Measurements from ENCODE around the gene ENGASE.

The ENGASE gene

GRCh38 chr17:79039171-79039570 lies 35.5 kb upstream of the ENGASE start:
- no peak for DNase-seq

DNA sequence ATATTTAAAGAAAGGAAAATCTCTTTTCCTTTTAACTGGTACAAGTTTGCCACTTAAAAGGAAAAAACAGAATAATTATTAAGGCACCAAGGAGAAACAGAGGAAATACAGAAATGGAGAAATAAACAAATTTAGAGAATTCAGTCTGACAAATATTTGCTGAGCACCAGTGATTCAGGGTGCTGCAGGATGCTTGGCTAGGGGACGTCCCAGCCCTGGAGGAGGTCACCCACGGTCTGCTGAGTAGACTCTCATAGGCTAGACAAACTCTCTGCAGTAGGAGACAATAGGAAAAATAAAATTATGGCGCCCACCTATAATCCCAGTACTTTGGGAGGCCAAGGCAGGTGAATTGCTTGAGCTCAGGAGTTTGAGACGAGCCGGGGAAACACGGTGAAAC lies 34.7 kb upstream of the ENGASE start:
- no peak for DNase-seq

- no peak for DNase-seq
Observed at GRCh38 chr17:79041041-79041570, 33.5 kb upstream of the ENGASE start.

GRCh38 chr17:79041723-79042420 lies 32.8 kb upstream of the ENGASE start:
- no peak for DNase-seq

GRCh38 chr17:79042421-79043190 lies 32.0 kb upstream of the ENGASE start:
- DNase-seq: peak; percentile 80

GRCh38 chr17:79043191-79043930 lies 31.3 kb upstream of the ENGASE start:
- no peak for DNase-seq

- DNase-seq: no peak
Observed at GRCh38 chr17:79043931-79044320, 30.7 kb upstream of the ENGASE start.

- no peak for DNase-seq
Observed at GRCh38 chr17:79044462-79044861, 30.2 kb upstream of the ENGASE start.

DNA sequence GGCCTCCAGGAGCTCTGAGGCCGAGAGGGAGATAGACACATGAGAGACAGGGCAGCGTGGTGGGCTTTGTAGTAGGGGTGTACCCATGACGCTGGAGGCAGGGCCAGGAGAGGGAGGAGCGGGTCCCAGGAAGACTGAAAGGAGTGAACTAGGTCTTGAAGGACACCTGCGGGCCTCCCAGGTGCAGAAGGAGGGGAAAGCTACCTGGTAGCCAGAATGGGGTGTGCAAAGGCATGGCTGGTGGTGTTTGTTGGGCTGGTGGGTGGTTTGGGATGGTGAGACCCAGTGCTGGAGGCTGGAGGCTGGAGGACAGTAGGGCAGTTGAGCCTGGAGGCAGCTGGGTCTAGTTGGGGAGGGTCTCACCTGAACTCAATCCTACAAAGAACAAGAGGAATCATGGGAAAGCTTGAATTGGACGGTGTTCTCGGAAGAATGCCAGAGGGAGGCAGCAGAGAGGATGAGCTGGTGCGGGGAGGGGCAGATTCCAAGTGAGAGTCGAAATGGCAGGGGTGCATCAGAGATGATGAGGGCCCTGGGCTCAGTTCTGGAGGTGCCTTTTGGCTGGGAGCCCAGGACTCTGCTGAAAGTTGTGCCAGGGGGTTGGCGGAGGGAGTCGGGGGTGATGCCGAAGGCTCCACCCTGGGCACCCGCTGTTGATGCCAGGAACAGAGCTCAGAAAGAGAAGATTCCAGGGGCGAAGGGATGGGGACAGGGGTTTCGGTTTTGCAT lies 29.5 kb upstream of the ENGASE start:
- DNase-seq: no peak

DNA sequence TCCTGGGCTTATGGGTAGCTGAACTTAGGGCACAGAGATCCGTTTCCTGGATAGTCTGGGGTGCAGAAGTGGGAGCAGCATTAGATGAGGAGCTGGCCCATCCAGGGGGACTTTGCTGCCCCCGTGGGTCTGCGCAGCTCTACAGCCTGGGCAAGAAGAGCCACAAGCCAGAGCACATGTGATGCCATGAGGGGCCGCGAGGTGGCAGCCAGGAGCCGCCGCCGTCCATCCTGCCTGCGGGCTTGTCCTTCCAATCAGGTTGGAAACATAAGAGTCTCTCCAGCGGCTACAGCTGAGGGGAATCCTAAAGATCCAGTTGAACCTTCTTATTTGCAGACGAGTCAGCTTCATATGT lies 28.8 kb upstream of the ENGASE start:
- DNase-seq: peak; percentile 75

DNA sequence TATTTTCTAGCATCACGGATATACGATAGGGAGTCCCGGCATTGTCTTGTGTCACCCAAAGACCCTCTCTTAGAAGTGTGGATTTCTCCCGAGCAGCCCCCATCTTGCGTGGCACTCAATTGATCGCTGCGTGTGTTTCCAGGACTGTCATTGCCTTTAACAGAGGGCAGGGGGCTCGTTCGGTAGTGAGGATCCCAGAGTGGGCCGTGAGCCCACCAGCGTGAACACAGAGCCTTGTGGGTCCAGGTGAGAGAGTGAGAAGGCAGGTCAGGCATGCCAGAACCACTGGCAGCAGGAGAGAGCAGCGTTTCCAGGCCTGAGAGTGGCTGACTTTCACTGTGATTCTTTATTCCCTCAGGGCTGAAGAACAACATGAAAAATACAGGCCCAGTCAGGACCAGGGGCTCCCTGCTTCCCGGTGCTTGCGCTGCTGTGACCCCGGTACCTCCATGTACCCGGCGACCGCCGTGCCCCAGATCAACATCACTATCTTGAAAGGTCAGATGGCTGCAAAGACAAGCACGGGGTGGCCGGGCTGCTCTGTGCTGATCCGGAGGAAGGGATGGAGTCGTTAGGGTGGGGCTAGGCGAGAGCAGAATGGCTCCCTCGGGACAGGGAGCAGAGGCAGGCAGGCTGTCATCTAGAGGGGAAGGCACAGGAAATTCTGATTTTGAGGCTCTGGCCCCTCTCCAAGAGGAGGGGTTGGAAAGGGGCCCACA lies 28.3 kb upstream of the ENGASE start:
- DNase-seq: no peak

DNA sequence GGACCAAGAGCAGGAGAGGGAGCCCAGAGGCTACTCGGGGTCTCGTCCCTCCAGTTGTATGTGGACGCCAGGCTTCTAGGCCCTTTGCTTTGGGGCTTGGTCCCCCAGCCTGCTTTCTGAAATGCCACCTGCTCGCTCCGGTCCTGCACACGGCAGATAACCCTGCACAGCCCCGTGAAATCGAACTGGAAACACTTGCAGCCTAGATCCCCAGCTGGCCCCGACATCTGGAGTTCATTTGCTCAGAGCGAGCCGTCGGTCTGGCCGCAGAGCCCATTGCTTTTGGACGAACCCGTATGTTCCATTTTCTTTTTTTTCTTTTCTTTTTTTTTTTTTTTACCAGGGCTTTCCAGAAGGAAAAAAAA lies 27.7 kb upstream of the ENGASE start:
- no peak for DNase-seq

DNA sequence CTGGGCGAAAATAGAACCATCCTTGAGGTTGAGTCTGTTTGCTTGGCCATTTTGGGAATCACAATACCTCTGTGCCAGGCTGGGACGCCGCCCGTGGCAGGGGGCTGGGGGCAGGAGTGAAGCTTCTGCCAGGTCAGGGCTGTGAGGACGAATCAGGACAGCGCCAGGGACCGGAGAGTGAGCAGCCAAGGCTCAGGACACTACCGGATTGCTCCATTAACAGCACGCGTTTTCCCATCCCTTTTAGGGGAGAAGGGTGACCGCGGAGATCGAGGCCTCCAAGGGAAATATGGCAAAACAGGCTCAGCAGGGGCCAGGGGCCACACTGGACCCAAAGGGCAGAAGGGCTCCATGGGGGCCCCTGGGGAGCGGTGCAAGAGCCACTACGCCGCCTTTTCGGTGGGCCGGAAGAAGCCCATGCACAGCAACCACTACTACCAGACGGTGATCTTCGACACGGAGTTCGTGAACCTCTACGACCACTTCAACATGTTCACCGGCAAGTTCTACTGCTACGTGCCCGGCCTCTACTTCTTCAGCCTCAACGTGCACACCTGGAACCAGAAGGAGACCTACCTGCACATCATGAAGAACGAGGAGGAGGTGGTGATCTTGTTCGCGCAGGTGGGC lies 27.2 kb upstream of the ENGASE start:
- DNase-seq: no peak

GRCh38 chr17:79047923-79048825 lies 26.4 kb upstream of the ENGASE start:
- no peak for DNase-seq

DNA sequence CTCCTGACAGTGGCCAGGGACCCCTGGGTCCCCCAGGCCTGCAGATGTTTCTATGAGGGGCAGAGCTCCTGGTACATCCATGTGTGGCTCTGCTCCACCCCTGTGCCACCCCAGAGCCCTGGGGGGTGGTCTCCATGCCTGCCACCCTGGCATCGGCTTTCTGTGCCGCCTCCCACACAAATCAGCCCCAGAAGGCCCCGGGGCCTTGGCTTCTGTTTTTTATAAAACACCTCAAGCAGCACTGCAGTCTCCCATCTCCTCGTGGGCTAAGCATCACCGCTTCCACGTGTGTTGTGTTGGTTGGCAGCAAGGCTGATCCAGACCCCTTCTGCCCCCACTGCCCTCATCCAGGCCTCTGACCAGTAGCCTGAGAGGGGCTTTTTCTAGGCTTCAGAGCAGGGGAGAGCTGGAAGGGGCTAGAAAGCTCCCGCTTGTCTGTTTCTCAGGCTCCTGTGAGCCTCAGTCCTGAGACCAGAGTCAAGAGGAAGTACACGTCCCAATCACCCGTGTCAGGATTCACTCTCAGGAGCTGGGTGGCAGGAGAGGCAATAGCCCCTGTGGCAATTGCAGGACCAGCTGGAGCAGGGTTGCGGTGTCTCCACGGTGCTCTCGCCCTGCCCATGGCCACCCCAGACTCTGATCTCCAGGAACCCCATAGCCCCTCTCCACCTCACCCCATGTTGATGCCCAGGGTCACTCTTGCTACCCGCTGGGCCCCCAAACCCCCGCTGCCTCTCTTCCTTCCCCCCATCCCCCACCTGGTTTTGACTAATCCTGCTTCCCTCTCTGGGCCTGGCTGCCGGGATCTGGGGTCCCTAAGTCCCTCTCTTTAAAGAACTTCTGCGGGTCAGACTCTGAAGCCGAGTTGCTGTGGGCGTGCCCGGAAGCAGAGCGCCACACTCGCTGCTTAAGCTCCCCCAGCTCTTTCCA lies 25.5 kb upstream of the ENGASE start:
- DNase-seq: no peak

DNA sequence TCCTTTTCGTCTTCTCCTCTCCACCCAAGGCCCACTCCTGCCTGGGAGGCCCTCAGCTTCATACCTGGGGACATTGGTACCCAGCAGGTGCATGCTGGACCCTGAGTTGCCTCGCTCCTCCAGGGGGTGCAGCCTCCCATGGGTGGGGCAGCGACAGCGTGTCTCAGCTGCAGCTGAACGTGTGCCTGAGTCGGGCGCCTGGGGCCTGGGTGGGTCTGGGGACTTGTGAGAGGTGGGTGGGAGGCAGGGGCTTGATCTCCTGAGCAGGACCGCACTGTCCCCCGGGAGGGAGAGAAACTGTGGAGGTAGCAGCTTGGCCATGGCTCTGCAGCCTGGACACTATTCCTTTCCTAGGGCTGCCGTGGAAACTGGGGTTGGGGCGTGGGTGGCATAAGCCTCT lies 24.8 kb upstream of the ENGASE start:
- no peak for DNase-seq

DNA sequence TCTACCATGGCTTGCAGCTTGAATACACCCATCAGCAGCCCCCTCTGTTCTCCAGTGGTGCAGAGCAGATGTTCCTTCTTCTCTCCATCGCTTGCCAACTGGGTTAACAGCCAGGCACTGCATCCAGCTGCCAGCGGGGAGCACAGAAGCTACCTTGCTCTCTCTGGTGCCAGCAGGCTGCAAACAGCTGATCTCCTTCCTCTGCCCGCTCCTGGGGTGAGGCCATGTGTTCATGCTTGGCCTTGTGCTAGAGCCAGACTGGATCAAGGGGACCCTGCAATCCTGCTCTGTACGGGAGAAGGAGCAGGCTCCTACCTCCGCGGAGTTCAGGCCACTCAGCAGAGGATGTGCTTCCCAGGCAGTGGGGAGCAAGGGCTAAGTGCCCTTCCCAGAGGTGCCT lies 24.1 kb upstream of the ENGASE start:
- DNase-seq: no peak

DNA sequence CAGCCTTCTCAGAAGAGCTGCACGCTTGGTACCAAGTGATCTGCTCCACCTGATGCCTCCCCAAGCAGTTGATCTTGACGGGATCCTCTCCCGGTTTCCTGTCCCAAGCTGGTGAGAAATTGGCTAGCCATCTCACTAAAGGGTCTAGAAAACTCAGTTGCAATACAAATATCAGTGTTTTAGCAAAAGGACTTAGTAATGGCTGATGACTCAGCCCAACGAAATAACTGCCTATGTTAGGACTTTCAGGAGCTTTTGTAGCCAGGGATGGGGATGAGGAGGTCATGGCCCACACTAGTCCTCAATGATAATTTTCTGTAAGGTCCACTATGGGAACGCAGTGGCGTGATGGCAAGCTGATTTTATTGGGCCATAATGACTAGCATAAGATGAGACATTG lies 23.3 kb upstream of the ENGASE start:
- DNase-seq: no peak

DNA sequence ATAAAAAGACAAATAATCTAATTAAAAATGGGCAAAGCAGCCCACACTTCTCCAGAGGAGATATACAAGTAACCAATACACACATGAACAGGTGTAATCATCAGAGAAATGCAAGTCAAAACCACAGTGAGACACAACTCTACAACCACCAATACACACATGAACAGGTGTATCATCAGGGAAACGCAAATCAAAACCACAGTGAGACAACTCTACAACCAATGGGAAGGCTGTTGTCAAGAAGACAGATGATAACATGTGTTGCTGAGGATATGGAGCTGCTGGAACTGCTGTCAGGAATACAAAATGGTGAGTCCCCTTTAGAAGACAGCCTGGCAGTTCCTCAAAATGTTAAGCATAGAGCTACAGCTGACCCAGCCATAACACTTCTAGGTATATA lies 22.5 kb upstream of the ENGASE start:
- DNase-seq: no peak
